HepG2 (cell line): ENCODE data around the gene SLC35B4. TPM values are rescaled to one million over a fixed set of nuclear protein-coding genes. Genes with fewer than 3 reads are reported as not detected.

Experiments
- ATAC-seq: fragments of 200-7000 bp; cut with Tn5 transposase; 3 replicates; pipeline ENCODE4 v1.9.1; 2020; ENCODE audit warnings: mild to moderate bottlenecking, moderate library complexity
- BruUV-seq: library from RNA; stranded (reverse); fragments of 400-500 nt; replicated peaks from 2 replicates; lab custom pipeline; 2021; lab: Mats Ljungman, UMichigan
- CTCF ChIA-PET: fragments of 300-600 bp; formaldehyde crosslinking; extraction: SDS; loops from one replicate; lab custom pipeline; 2021; ENCODE audit warnings: low total read pairs, inconsistent platforms, low intra/inter-chr PET ratio; lab: Yijun Ruan, JAX
- POLR2A ChIA-PET: fragments of 350-600 bp; sonication (Branson Sonifier 250); formaldehyde crosslinking; loops from one replicate; lab custom pipeline; 2020; ENCODE audit warnings: antibody characterized with exemption, inconsistent platforms; lab: Yijun Ruan, JAX
- DNase-seq: peaks from one replicate; pipeline ENCODE4 v3.0.0-alpha.2; 2015; ENCODE audit warnings: low spot score
- FAIRE-seq: peaks from 3 replicates; lab custom pipeline; 2011; peaks lifted over from hg19 to GRCh38; lab: Jason Lieb, UNC
- H2AFZ ChIP-seq: one replicate; pipeline ENCODE4 v1.6.1; 2011; ENCODE audit warnings: low read length, inconsistent platforms
- H3K27ac ChIP-seq: fragments of 300-600 bp; 3 replicates; pipeline ENCODE4 v1.8.0; 2011; ENCODE audit warnings: mixed run types, mild to moderate bottlenecking, mixed read lengths, low read length, inconsistent platforms; ENCODE audit not compliant: insufficient read depth; ENCODE audit errors: extremely low read length
- H3K27me3 ChIP-seq, 2 experiments: fragments of 200-600 bp in 1 of 2; 2 replicates in 1 of 2; 3 replicates in 1 of 2; pipeline versions ENCODE4 v1.6.0 to v1.8.0; 2011; ENCODE audit warnings: low read length in 2 of 2, mild to moderate bottlenecking in 2 of 2, moderate library complexity in 2 of 2, inconsistent platforms in 1 of 2; ENCODE audit not compliant: insufficient read depth in 2 of 2, control insufficient read depth in 1 of 2
- H3K36me3 ChIP-seq, 2 experiments: fragments of 200-600 bp in 1 of 2; replicated peaks in 1 of 2; 2 replicates in 1 of 2; 3 replicates in 1 of 2; pipeline versions ENCODE4 v1.5.1 to v1.8.0; 2011; ENCODE audit warnings: low read length in 2 of 2, inconsistent platforms in 1 of 2; ENCODE audit not compliant: insufficient read depth in 2 of 2, control insufficient read depth in 1 of 2
- H3K4me1 ChIP-seq: 2 replicates; pipeline ENCODE4 v1.5.1; 2012; ENCODE audit warnings: low read length, inconsistent platforms; ENCODE audit not compliant: insufficient read depth
- H3K4me2 ChIP-seq: 2 replicates; pipeline ENCODE4 v1.6.0; 2011; ENCODE audit warnings: low read depth, low read length, inconsistent platforms
- H3K4me3 ChIP-seq, 3 experiments: fragments of 200-600 bp in 1 of 3; sonication (generic), shearing (Covaris generic) in 1 of 3; replicated peaks in 1 of 3; 2 replicates each; pipeline ENCODE4 v1.5.1; 2011 to 2016; ENCODE audit warnings: low read length in 3 of 3, inconsistent platforms in 2 of 3, low read depth in 2 of 3, mild to moderate bottlenecking in 2 of 3, control low read depth in 1 of 3, mixed read lengths in 1 of 3; ENCODE audit not compliant: insufficient read depth in 1 of 3
- H3K79me2 ChIP-seq: one replicate; pipeline ENCODE4 v1.6.1; 2011; ENCODE audit warnings: low read length, inconsistent platforms; ENCODE audit not compliant: insufficient read depth
- H3K9ac ChIP-seq: 2 replicates; pipeline ENCODE4 v1.6.0; 2011; ENCODE audit warnings: mild to moderate bottlenecking, low read depth, low read length, inconsistent platforms; ENCODE audit not compliant: insufficient read depth
- H3K9me3 ChIP-seq: 2 replicates; pipeline ENCODE4 v1.5.1; 2012; ENCODE audit warnings: mild to moderate bottlenecking, low read length
- H4K20me1 ChIP-seq: 2 replicates; pipeline ENCODE4 v1.6.0; 2011; ENCODE audit warnings: inconsistent platforms, mild to moderate bottlenecking, low read length, moderate library complexity; ENCODE audit not compliant: insufficient read depth
- ARHGAP35 ChIP-seq: sonication (generic); formaldehyde crosslinking; IDR thresholded peaks from 2 replicates; pipeline ENCODE4 v1.9.0; 2022; ENCODE audit warnings: mild to moderate bottlenecking, inconsistent platforms, moderate library complexity, missing genetic modification reagents, borderline replicate concordance
- ATF3 ChIP-seq: sonication (generic); formaldehyde crosslinking; IDR thresholded peaks from 2 replicates; pipeline ENCODE4 v1.4.0; 2020; ENCODE audit warnings: missing genetic modification reagents
- DNMT3B ChIP-seq: conservative IDR thresholded peaks from 2 replicates; pipeline ENCODE4 v1.6.1; 2016; ENCODE audit warnings: missing biosample characterization, control low read depth
- ESRRA ChIP-seq: sonication (generic); formaldehyde crosslinking; IDR thresholded peaks from 2 replicates; pipeline ENCODE4 v1.5.1; 2020; ENCODE audit warnings: mild to moderate bottlenecking, low read depth, missing genetic modification reagents
- NFE2L1 ChIP-seq: sonication (generic); formaldehyde crosslinking; IDR thresholded peaks from 2 replicates; pipeline ENCODE4 v1.4.0; 2020; ENCODE audit warnings: missing genetic modification reagents, mild to moderate bottlenecking, borderline replicate concordance
- RARG ChIP-seq: sonication (generic); formaldehyde crosslinking; IDR thresholded peaks from 2 replicates; pipeline ENCODE4 v1.4.0; 2020; ENCODE audit warnings: low read depth, mild to moderate bottlenecking, missing genetic modification reagents
- REL ChIP-seq: sonication (generic); formaldehyde crosslinking; conservative IDR thresholded peaks from 2 replicates; pipeline ENCODE4 v1.8.0; 2022; ENCODE audit warnings: mild to moderate bottlenecking, missing genetic modification reagents, moderate library complexity
- SMAD9 ChIP-seq: sonication (generic); formaldehyde crosslinking; IDR thresholded peaks from 2 replicates; pipeline ENCODE4 v1.5.1; 2020; ENCODE audit warnings: mild to moderate bottlenecking, missing genetic modification reagents
- SP4 ChIP-seq: sonication (generic); formaldehyde crosslinking; IDR thresholded peaks from 2 replicates; pipeline ENCODE4 v1.8.1; 2023; ENCODE audit warnings: mild to moderate bottlenecking, missing genetic modification reagents
- YEATS2 ChIP-seq: sonication (generic); formaldehyde crosslinking; IDR thresholded peaks from 2 replicates; pipeline ENCODE4 v1.4.0; 2020; ENCODE audit warnings: missing genetic modification reagents, borderline replicate concordance
- ZKSCAN1 ChIP-seq: fragments of 150-350 bp; IDR thresholded peaks from 2 replicates; pipeline ENCODE4 v1.6.1; 2014; ENCODE audit warnings: low read length
- ZNF12 ChIP-seq: sonication (generic); formaldehyde crosslinking; IDR thresholded peaks from 2 replicates; pipeline ENCODE4 v1.5.0; 2020; ENCODE audit warnings: missing genetic modification reagents
- ZNF468 ChIP-seq: sonication (generic); formaldehyde crosslinking; IDR thresholded peaks from 2 replicates; pipeline ENCODE4 v1.8.0; 2022; ENCODE audit warnings: mild to moderate bottlenecking, moderate library complexity, missing genetic modification reagents
- ZNF556 ChIP-seq: sonication (generic); formaldehyde crosslinking; IDR thresholded peaks from 2 replicates; pipeline ENCODE4 v1.4.0; 2020; ENCODE audit warnings: mild to moderate bottlenecking, missing genetic modification reagents, borderline replicate concordance
- ZNF567 ChIP-seq: sonication (generic); formaldehyde crosslinking; IDR thresholded peaks from 2 replicates; pipeline ENCODE4 v1.8.1; 2023; ENCODE audit warnings: mild to moderate bottlenecking, missing genetic modification reagents, borderline replicate concordance
- ZNF703 ChIP-seq: sonication (generic); formaldehyde crosslinking; IDR thresholded peaks from 2 replicates; pipeline ENCODE4 v1.5.1; 2020; ENCODE audit warnings: missing genetic modification reagents, mild to moderate bottlenecking, moderate library complexity, borderline replicate concordance
- ZNF709 ChIP-seq: sonication (generic); formaldehyde crosslinking; IDR thresholded peaks from 2 replicates; pipeline ENCODE4 v1.5.0; 2020; ENCODE audit warnings: mild to moderate bottlenecking, missing genetic modification reagents
- ZNF775 ChIP-seq: sonication (generic); formaldehyde crosslinking; IDR thresholded peaks from 2 replicates; pipeline ENCODE4 v1.4.0; 2020; ENCODE audit warnings: missing genetic modification reagents, mild to moderate bottlenecking, moderate library complexity, borderline replicate concordance
- ZNF790 ChIP-seq: sonication (generic); formaldehyde crosslinking; IDR thresholded peaks from 2 replicates; pipeline ENCODE4 v1.8.0; 2022; ENCODE audit warnings: missing genetic modification reagents, mild to moderate bottlenecking, borderline replicate concordance
- ZSCAN30 ChIP-seq: sonication (generic); formaldehyde crosslinking; IDR thresholded peaks from 2 replicates; pipeline ENCODE4 v1.5.0; 2020; ENCODE audit warnings: mild to moderate bottlenecking, missing genetic modification reagents
- WGBS: methylation state at CpG from one replicate; pipeline ENCODE4 v1.1.6; 2017; ENCODE audit warnings: low lambda C conversion rate; 5-methylcytosine and 5-hydroxymethylcytosine counted together
- in situ Hi-C: cut with HindIII; loops from 2 replicates; pipeline ENCODE4 v1.10.0; 2017; ENCODE audit warnings: low pct_unique_long_range_greater_than_20kb; ENCODE audit not compliant: extremely low pct_ligation_motif_present
- intact Hi-C: fragments of 100-400 bp; cut with micrococcal nuclease; formaldehyde crosslinking; loops from one replicate; pipeline ENCODE4 v1.10.0; 2022; ENCODE audit not compliant: unreplicated experiment
- polyA plus RNA-seq, 8 experiments: library from polyadenylated mRNA; depleted of rRNA in 3 of 8; stranded (reverse) in 7 of 8; unstranded in 1 of 8; fragments of >200 nt; fragmentation: Illumina TruSeq in 4 of 8; extraction: Trizol in 4 of 8; gene quantifications; 2 replicates each; pipeline versions ENCODE4 v1.2.1 to v1.2.3, GENCODE V29; 2011 to 2016; ENCODE audit warnings: low read depth in 4 of 8, missing spikeins in 1 of 8, mixed read lengths in 1 of 8; ENCODE audit not compliant: insufficient read depth in 1 of 8
- total RNA-seq, 5 experiments: library from RNA; depleted of rRNA; stranded (reverse); fragments of >200 nt; fragmentation: Illumina TruSeq; extraction: Trizol; gene quantifications; 2 replicates each; pipeline ENCODE4 v1.2.3, GENCODE V29; 2016; ENCODE audit warnings: low read depth in 1 of 5
- TF ChIP-seq, protein P1 (sequence below), 2 experiments: fragments of 450-650 bp in 1 of 2; sonication (generic) in 1 of 2; formaldehyde crosslinking; IDR thresholded peaks; 2 replicates each; pipeline versions ENCODE4 v1.5.0 to v1.8.0; 2020 to 2022; ENCODE audit warnings: mild to moderate bottlenecking in 1 of 2, missing genetic modification reagents in 1 of 2
- TF ChIP-seq, protein P2 (sequence below): IDR thresholded peaks from 2 replicates; pipeline ENCODE4 v1.6.1; 2018; ENCODE audit warnings: missing genetic modification reagents

Gene SLC35B4
- total and polyA plus RNA-seq, 2 of the 13 experiments (the other 11 are each of a cell fraction or from before 2014, with no cell fraction given) = 17.1 to 17.8 TPM

GRCh38 chr7:134315679-134316538, 821 bp downstream of the SLC35B4 start:
- peak overlapping the region; percentile 76 for H2AFZ ChIP-seq
- ChIA-PET POLR2A (interaction anchor here (0.9 to 1.6 kb wide), 7 partner anchors 17 to 116 kb away, joined by 3 to 10 read pairs (median 3); no protein-coding TSS in a partner anchor), CTCF (no interaction called here)
- H3K36me3 ChIP-seq = no peaks in the 10 kb centered on the region
- H3K9me3 ChIP-seq = no peaks in the 10 kb centered on the region
- peak overlapping the region; percentile 79 for H3K9ac ChIP-seq
- peak overlapping the region; percentile 77 to 91 (median 87) for H3K4me3 ChIP-seq
- H3K4me2 ChIP-seq = peak overlapping the region; percentile 85
- H3K27me3 ChIP-seq = peaks cover 0 to 15% of the 10 kb centered on the region in 2 experiments; a peak in 2 of 5 replicates
- ATAC-seq = peak; percentile 7
- DNase-seq = no peak
- H3K79me2 ChIP-seq = peaks cover 2% of the 10 kb centered on the region
- TSS peak; percentile 56 for BruUV-seq
- in situ Hi-C loops (no loop called here), intact Hi-C loops (loop anchor here (1.0 to 5.0 kb wide), 3 partner anchors 23 to 53 kb away; no protein-coding TSS in a partner anchor)
- no peak for FAIRE-seq
- 12% methylated on average over 10 of the region's 20 CpGs for WGBS
- H3K27ac ChIP-seq = peak overlapping the region; percentile 81
- peaks cover 21% of the 10 kb centered on the region for H3K4me1 ChIP-seq
- no peaks in the 10 kb centered on the region; the same call in 1 of the 2 replicates for H4K20me1 ChIP-seq
- TF ChIP-seq ARHGAP35 (CRISPR knock-in tag) (0 out of 2 replicates have a peak, but pooled peaks have one; percentile 3), REL (no peak), ATF3 (CRISPR knock-in tag) (no peak), RARG (CRISPR knock-in tag) (no peak), ZNF775 (CRISPR knock-in tag) (no peak), ZNF709 (peak; percentile 19; the same call in 1 of the 2 replicates), ESRRA (0 out of 2 replicates have a peak, but pooled peaks have one; percentile 29), ZNF468 (no peak), YEATS2 (CRISPR knock-in tag) (no peak), ZNF790 (CRISPR knock-in tag) (peak; percentile 40; the same call in 1 of the 2 replicates), NFE2L1 (CRISPR knock-in tag) (no peak), ZNF567 (CRISPR knock-in tag) (0 out of 2 replicates have a peak, but pooled peaks have one; percentile 20), DNMT3B (CRISPR knock-in tag) (no peak), ZNF12 (CRISPR knock-in tag) (peak; percentile 89), ZNF703 (CRISPR knock-in tag) (no peak), ZSCAN30 (CRISPR knock-in tag) (no peak), ZNF556 (CRISPR knock-in tag) (0 out of 2 replicates have a peak, but pooled peaks have one; percentile 8), ZKSCAN1 (no peak), SP4 (no peak), SMAD9 (CRISPR knock-in tag) (no peak)
- TF ChIP-seq, protein P1, sequence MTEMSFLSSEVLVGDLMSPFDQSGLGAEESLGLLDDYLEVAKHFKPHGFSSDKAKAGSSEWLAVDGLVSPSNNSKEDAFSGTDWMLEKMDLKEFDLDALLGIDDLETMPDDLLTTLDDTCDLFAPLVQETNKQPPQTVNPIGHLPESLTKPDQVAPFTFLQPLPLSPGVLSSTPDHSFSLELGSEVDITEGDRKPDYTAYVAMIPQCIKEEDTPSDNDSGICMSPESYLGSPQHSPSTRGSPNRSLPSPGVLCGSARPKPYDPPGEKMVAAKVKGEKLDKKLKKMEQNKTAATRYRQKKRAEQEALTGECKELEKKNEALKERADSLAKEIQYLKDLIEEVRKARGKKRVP (CRISPR knock-in tag; IDR thresholded peaks at IDR 0.05) = no peak
- TF ChIP-seq, protein P2, sequence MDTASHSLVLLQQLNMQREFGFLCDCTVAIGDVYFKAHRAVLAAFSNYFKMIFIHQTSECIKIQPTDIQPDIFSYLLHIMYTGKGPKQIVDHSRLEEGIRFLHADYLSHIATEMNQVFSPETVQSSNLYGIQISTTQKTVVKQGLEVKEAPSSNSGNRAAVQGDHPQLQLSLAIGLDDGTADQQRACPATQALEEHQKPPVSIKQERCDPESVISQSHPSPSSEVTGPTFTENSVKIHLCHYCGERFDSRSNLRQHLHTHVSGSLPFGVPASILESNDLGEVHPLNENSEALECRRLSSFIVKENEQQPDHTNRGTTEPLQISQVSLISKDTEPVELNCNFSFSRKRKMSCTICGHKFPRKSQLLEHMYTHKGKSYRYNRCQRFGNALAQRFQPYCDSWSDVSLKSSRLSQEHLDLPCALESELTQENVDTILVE = 0 out of 2 replicates have a peak, but pooled peaks have one; percentile 5
